HepG2 (cell line): ENCODE measurements around the gene IGLON5. TPM values are rescaled to one million over a fixed set of nuclear protein-coding genes. Genes with fewer than 3 reads are reported as not detected.
A peak's percentile ranks its signal among the peaks of the same experiment; 100 is the strongest.

Source experiments
- CREB3 ChIP-seq: sonication (generic); formaldehyde crosslinking; IDR thresholded peaks from 2 replicates; pipeline ENCODE4 v1.5.0; 2020; ENCODE audit warnings: missing genetic modification reagents
- ETS1 ChIP-seq: sonication (generic); formaldehyde crosslinking; IDR thresholded peaks from 2 replicates; pipeline ENCODE4 v1.4.0; 2020; ENCODE audit warnings: missing genetic modification reagents
- FOXA1 ChIP-seq, 2 experiments: fragments of 450-650 bp in 1 of 2; sonication (generic) in 1 of 2; formaldehyde crosslinking in 1 of 2; IDR thresholded peaks; 2 replicates each; pipeline versions ENCODE4 v1.4.0 to v1.6.1; 2016 to 2020; ENCODE audit warnings: missing genetic modification reagents in 1 of 2
- GLI4 ChIP-seq: sonication (generic); formaldehyde crosslinking; IDR thresholded peaks from 2 replicates; pipeline ENCODE4 v1.5.1; 2020; ENCODE audit warnings: missing genetic modification reagents, mild to moderate bottlenecking, moderate library complexity, borderline replicate concordance
- GPBP1L1 ChIP-seq: sonication (generic); formaldehyde crosslinking; IDR thresholded peaks from 2 replicates; pipeline ENCODE4 v1.5.0; 2020; ENCODE audit warnings: mild to moderate bottlenecking, missing genetic modification reagents
- MIER3 ChIP-seq: IDR thresholded peaks from 2 replicates; pipeline ENCODE4 v1.6.1; 2016; ENCODE audit warnings: missing compliant biosample characterization, borderline replicate concordance
- NCOA2 ChIP-seq: sonication (generic); formaldehyde crosslinking; IDR thresholded peaks from 2 replicates; pipeline ENCODE4 v1.8.0; 2022; ENCODE audit warnings: inconsistent platforms
- ONECUT2 ChIP-seq: sonication (generic); formaldehyde crosslinking; IDR thresholded peaks from 2 replicates; pipeline ENCODE4 v1.4.0; 2020; ENCODE audit warnings: missing genetic modification reagents
- RXRA ChIP-seq: sonication (generic); formaldehyde crosslinking; IDR thresholded peaks from 2 replicates; pipeline ENCODE4 v1.5.1; 2020; ENCODE audit warnings: missing genetic modification reagents
- SIX4 ChIP-seq: sonication (generic); formaldehyde crosslinking; IDR thresholded peaks from 2 replicates; pipeline ENCODE4 v1.4.0; 2020; ENCODE audit warnings: missing genetic modification reagents
- SKIL ChIP-seq: sonication (generic); formaldehyde crosslinking; IDR thresholded peaks from 2 replicates; pipeline ENCODE4 v1.8.0; 2022; ENCODE audit warnings: missing genetic modification reagents, mild to moderate bottlenecking, moderate library complexity, borderline replicate concordance
- SP4 ChIP-seq: sonication (generic); formaldehyde crosslinking; IDR thresholded peaks from 2 replicates; pipeline ENCODE4 v1.8.1; 2023; ENCODE audit warnings: mild to moderate bottlenecking, missing genetic modification reagents
- TEAD3 ChIP-seq: optimal IDR thresholded peaks from 2 replicates; pipeline ENCODE3; 2016; ENCODE audit warnings: borderline replicate concordance
- YEATS2 ChIP-seq: sonication (generic); formaldehyde crosslinking; IDR thresholded peaks from 2 replicates; pipeline ENCODE4 v1.4.0; 2020; ENCODE audit warnings: missing genetic modification reagents, borderline replicate concordance
- ZBED4 ChIP-seq: sonication (generic); formaldehyde crosslinking; IDR thresholded peaks from 2 replicates; pipeline ENCODE4 v1.4.0; 2020; ENCODE audit warnings: missing genetic modification reagents, borderline replicate concordance
- ZNF362 ChIP-seq: sonication (generic); formaldehyde crosslinking; IDR thresholded peaks from 2 replicates; pipeline ENCODE4 v1.4.0; 2020; ENCODE audit warnings: missing genetic modification reagents, mild to moderate bottlenecking, borderline replicate concordance
- ZNF549 ChIP-seq: sonication (generic); formaldehyde crosslinking; IDR thresholded peaks from 2 replicates; pipeline ENCODE4 v1.5.0; 2020; ENCODE audit warnings: missing genetic modification reagents
- ZNF556 ChIP-seq: sonication (generic); formaldehyde crosslinking; IDR thresholded peaks from 2 replicates; pipeline ENCODE4 v1.4.0; 2020; ENCODE audit warnings: mild to moderate bottlenecking, missing genetic modification reagents, borderline replicate concordance
- polyA plus RNA-seq, 8 experiments: library from polyadenylated mRNA; depleted of rRNA in 3 of 8; stranded (reverse) in 7 of 8; unstranded in 1 of 8; fragments of >200 nt; fragmentation: Illumina TruSeq in 4 of 8; extraction: Trizol in 4 of 8; gene quantifications; 2 replicates each; pipeline versions ENCODE4 v1.2.1 to v1.2.3, GENCODE V29; 2011 to 2016; ENCODE audit warnings: low read depth in 4 of 8, missing spikeins in 1 of 8, mixed read lengths in 1 of 8; ENCODE audit not compliant: insufficient read depth in 1 of 8
- total RNA-seq, 5 experiments: library from RNA; depleted of rRNA; stranded (reverse); fragments of >200 nt; fragmentation: Illumina TruSeq; extraction: Trizol; gene quantifications; 2 replicates each; pipeline ENCODE4 v1.2.3, GENCODE V29; 2016; ENCODE audit warnings: low read depth in 1 of 5

Gene IGLON5
- total and polyA plus RNA-seq, 2 of the 13 experiments (the other 11 are each of a cell fraction or from before 2014, with no cell fraction given), result 0.04 to 5.7 TPM

- TF ChIP-seq ETS1, result no peak
- TF ChIP-seq SIX4 (CRISPR knock-in tag), result peak; percentile 92
- peak; percentile 30; the same call in 1 of the 2 replicates for TF ChIP-seq SKIL
- TF ChIP-seq RXRA (CRISPR knock-in tag), result peak; percentile 93; the same call in 1 of the 2 replicates
- TF ChIP-seq YEATS2 (CRISPR knock-in tag), result peak; percentile 34; the same call in 1 of the 2 replicates
- TF ChIP-seq ZNF549 (CRISPR knock-in tag), result no peak
- no peak for TF ChIP-seq CREB3 (CRISPR knock-in tag)
- TF ChIP-seq GLI4 (CRISPR knock-in tag), result no peak; the same call in 1 of the 2 replicates
- peak; percentile 89 for TF ChIP-seq NCOA2 (CRISPR knock-in tag)
- peak; percentile 81 for TF ChIP-seq TEAD3 (CRISPR knock-in tag)
- 0 out of 2 replicates have a peak, but pooled peaks have one; percentile 23 for TF ChIP-seq ZBED4 (CRISPR knock-in tag)
- no peak for TF ChIP-seq FOXA1 (IDR thresholded peaks at IDR 0.05)
- peak; percentile 21; the same call in 1 of the 2 replicates for TF ChIP-seq FOXA1 (CRISPR knock-in tag; IDR thresholded peaks at IDR 0.05)
- TF ChIP-seq ONECUT2, result no peak
- no peak for TF ChIP-seq SP4
- peak; percentile 58; the same call in 1 of the 2 replicates for TF ChIP-seq MIER3 (CRISPR knock-in tag)
- no peak; the same call in 1 of the 2 replicates for TF ChIP-seq ZNF556 (CRISPR knock-in tag)
- no peak for TF ChIP-seq ZNF362
- TF ChIP-seq GPBP1L1, result no peak
Observed at GRCh38 chr19:51356159-51356801, 44.8 kb downstream of the IGLON5 start (continued).
